GM19372 (cell line): Measurements from ENCODE around the gene ACAP3.
"Not testable (repeated sequence)": the region's sequence is repeated elsewhere in the genome, so short reads cannot be mapped to it uniquely, and the experiment has no call there.

Experiments used
- ATAC-seq: cut with Tn5 transposase; IDR thresholded peaks from one replicate; pipeline ENCODE4 v1.9.1; 2021; ENCODE audit warnings: mild to moderate bottlenecking, low read depth, moderate library complexity; ENCODE audit not compliant: unreplicated experiment

The ACAP3 gene

GRCh38 chr1:1248009-1248913 is 59.5 kb downstream of the ACAP3 start:
- ATAC-seq = not testable (repeated sequence)

- no peak for ATAC-seq
These were observed 60.3 kb downstream of the ACAP3 start for GRCh38 chr1:1247341-1247913.

GRCh38 chr1:1246577-1247340 is 61.0 kb downstream of the ACAP3 start, which contains the start of gene C1QTNF12:
Gene C1QTNF12 (minus strand): TSS chr1:1246722. CDS start chr1:1246690, 32 bp downstream.
- ATAC-seq = no peak

- no peak for ATAC-seq
These were observed 61.7 kb downstream of the ACAP3 start for GRCh38 chr1:1245817-1246576.

- no peak for ATAC-seq
These were observed 62.4 kb downstream of the ACAP3 start for GRCh38 chr1:1245178-1245816.

- no peak for ATAC-seq
These were observed 63.4 kb downstream of the ACAP3 start for GRCh38 chr1:1244192-1244811.

GRCh38 chr1:1243807-1244191 is 63.9 kb downstream of the ACAP3 start:
- ATAC-seq = no peak

- no peak for ATAC-seq
These were observed 64.5 kb downstream of the ACAP3 start for GRCh38 chr1:1243266-1243660.

- no peak for ATAC-seq
These were observed 65.1 kb downstream of the ACAP3 start for GRCh38 chr1:1242461-1243265.
